ENCODE results near the gene PI4KA. TPM values are rescaled to one million over a fixed set of nuclear protein-coding genes. Genes with fewer than 3 reads are reported as not detected.
"Not testable (repeated sequence)": the region's sequence is repeated elsewhere in the genome, so short reads cannot be mapped to it uniquely, and the experiment has no call there.

The PI4KA gene
- total RNA-seq, 2 experiments from 2014 or later, result 57.9 to 59.0 TPM

GRCh38 chr22:20783844-20784723, 74.5 kb downstream of the PI4KA start:
- CTCF ChIA-PET, result interaction anchor here (1.0 to 2.3 kb wide), 8 partner anchors 9 to 365 kb away, joined by 3 to 9 read pairs (median 4); no protein-coding TSS in a partner anchor
- POLR2A ChIA-PET, result interaction anchor here (0.6 kb wide), 2 partner anchors 109 to 892 kb away, joined by 3 to 4 read pairs; no protein-coding TSS in a partner anchor

GRCh38 chr22:20783300-20783673, 75.3 kb downstream of the PI4KA start:
- CTCF ChIA-PET, result interaction anchor here (0.5 to 2.3 kb wide), 4 partner anchors 10 to 365 kb away, joined by 3 to 9 read pairs (median 4); no protein-coding TSS in a partner anchor
- POLR2A ChIA-PET, result interaction anchor here (0.6 kb wide), 1 partner anchor 892 kb away, joined by 3 read pairs; no protein-coding TSS in a partner anchor

- ChIA-PET CTCF (interaction anchor here (0.5 to 2.3 kb wide), 6 partner anchors 11 to 387 kb away, joined by 3 to 9 read pairs (median 4); no protein-coding TSS in a partner anchor), POLR2A (no interaction called here)
Observed at GRCh38 chr22:20782596-20783299, 75.9 kb downstream of the PI4KA start.

- ChIA-PET CTCF (interaction anchor here (0.6 kb wide), 2 partner anchors 216 to 386 kb away, joined by 3 to 4 read pairs; no protein-coding TSS in a partner anchor), POLR2A (no interaction called here)
Observed at GRCh38 chr22:20782083-20782482, 76.5 kb downstream of the PI4KA start.

GRCh38 chr22:20781272-20781990, 77.2 kb downstream of the PI4KA start:
- CTCF ChIA-PET, result no interaction called here
- POLR2A ChIA-PET, result no interaction called here

GRCh38 chr22:20779818-20780158, 78.8 kb downstream of the PI4KA start:
- ChIA-PET POLR2A (no interaction called here), CTCF (no interaction called here)

- ChIA-PET POLR2A (no interaction called here), CTCF (no interaction called here)
Observed at GRCh38 chr22:20779014-20779817, 79.4 kb downstream of the PI4KA start.

GRCh38 chr22:20777420-20778177, 81.0 kb downstream of the PI4KA start:
- ChIA-PET POLR2A (no interaction called here), CTCF (no interaction called here)

- ChIA-PET POLR2A (no interaction called here), CTCF (interaction anchor here (0.7 to 0.9 kb wide), 2 partner anchors 18 to 64 kb away, joined by 3 to 4 read pairs; no protein-coding TSS in a partner anchor)
Observed at GRCh38 chr22:20776624-20777405, 81.8 kb downstream of the PI4KA start.

- POLR2A ChIA-PET, result no interaction called here
- CTCF ChIA-PET, result interaction anchor here (0.9 kb wide), 1 partner anchor 16 kb away, joined by 4 read pairs; no protein-coding TSS in a partner anchor
Observed at GRCh38 chr22:20775342-20775895, 83.2 kb downstream of the PI4KA start.

DNA sequence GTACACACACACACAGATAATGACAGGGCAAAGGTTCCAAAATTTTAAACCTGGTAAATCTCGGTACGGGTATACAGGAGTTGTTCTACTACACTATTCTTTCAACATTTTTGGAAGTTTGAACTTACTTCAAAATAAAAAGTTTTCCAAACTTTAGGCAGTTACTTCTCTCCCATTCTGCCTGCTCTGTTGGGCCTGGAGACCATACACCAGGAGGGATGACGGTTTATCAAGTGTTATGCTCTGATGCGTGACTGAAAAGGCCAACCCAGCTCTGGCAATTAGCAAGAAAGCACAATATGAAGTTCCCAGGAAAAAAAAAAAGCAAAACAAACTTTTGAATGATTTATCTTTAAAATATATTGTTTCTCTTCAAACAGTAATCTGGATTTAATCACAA, 83.7 kb downstream of the PI4KA start:
- ChIA-PET POLR2A (no interaction called here), CTCF (interaction anchor here (0.9 kb wide), 1 partner anchor 9 kb away, joined by 3 read pairs; no protein-coding TSS in a partner anchor)

DNA sequence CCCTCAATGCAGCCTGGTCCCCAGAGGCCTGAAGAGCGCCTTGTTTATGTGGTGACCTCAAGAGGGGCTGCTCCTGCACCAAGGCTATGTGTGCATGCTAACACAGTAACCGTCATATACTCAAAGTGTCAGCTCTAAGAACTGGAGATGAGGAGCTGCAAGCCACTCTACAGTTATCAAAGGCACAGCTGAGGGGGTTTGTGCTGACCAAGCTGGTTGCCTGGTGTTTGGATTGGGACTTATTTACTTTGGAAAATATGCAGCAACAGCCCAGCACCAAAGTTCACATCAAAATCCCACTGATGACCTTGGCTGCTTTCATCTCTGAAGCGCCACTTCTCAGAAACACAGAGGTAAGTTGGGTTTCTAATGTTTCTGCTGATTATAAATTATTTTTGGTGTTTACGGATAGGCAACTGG, 84.8 kb downstream of the PI4KA start, which contains the start of gene SERPIND1:
SERPIND1 (plus strand) TSS at position 321 of the 420 bp plus-strand sequence. CDS start 5,200 bp downstream, outside the sequence.
- ChIA-PET CTCF (interaction anchor here (0.9 kb wide), 1 partner anchor 10 kb away, joined by 3 read pairs; no protein-coding TSS in a partner anchor), POLR2A (no interaction called here)

DNA sequence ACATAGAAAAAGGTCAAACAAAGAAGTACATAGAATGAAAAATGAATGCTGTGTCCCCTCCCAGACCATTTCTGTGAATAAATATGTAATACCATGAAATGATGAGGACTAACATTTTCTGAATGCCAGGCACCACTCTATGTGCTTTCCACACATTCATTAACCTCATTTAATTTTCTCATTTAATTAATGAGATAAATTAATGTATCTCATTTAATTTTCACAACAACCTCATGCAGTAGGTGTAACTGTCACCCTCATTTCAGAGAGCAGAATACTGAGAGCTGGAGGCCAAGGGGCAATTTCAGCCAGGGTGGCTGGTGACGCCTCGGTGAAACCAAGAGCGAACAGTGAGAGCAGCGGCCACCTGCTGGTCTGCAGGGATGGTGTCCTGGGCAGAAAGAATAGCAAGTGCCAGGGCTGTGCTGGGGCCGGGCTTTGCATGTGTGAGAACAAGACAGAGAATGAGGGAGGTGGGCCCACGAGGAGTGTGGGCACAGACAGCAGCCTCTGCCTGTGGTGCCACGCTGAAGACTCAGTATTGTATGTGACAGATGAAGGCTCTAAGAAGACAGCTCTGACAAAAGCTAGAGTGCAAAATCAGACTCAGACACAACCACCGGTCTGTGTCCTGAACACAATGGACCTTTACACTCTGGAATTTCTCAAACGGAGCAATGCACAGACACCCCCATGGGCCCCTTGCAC, 86.5 kb downstream of the PI4KA start:
- POLR2A ChIA-PET, result no interaction called here

GRCh38 chr22:20769496-20769826, 89.2 kb downstream of the PI4KA start:
- POLR2A ChIA-PET, result not testable (repeated sequence)
- CTCF ChIA-PET, result interaction anchor here (0.7 kb wide), 1 partner anchor 541 kb away, joined by 3 read pairs; no protein-coding TSS in a partner anchor

More for the DNA sequence above, 86.5 kb downstream of the PI4KA start:
- CTCF ChIA-PET, result interaction anchor here (0.8 kb wide), 1 partner anchor 889 kb away, joined by 3 read pairs; no protein-coding TSS in a partner anchor

DNA sequence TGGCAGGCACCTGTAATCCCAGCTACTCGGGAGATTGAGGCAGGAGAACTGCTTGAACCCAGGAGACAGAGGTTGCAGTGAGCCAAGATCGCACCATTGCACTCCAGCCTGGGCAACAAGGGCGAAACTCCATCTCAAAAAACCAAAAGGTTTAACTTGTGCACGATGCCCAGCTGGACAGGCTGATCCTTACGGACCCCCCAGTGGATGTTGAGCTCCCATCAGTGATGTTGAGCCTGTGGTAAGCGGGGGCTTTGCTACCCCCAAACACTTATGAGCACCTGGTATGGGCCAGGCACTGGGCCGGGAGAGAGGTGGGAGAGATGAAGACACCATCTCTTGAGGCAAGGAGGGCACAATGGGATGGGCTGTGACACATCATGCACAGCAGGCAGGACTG, 92.1 kb downstream of the PI4KA start:
- CTCF ChIA-PET, result no interaction called here
- POLR2A ChIA-PET, result no interaction called here

DNA sequence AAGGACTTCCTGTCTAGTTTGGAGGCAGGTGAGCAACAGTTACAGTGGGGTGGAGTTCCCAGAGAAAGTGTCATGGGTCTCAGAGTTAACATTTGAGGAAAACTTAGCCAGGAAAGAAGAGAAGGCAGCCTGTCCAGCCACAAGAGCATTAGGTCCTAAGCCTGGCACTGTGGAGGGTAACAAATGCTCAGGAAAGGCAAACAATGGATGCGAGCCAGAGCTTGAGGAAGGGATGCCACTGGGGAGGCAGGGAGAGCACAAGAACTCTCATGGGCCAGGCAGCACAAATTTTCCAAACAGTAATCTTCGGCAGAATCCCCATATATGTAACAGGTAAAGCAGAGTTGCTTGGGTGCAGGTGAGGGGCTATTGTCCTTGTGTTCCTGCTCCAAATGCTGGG, 92.7 kb downstream of the PI4KA start:
- ChIA-PET CTCF (no interaction called here), POLR2A (no interaction called here)

All from activated CD8-positive, alpha-beta memory T cell treated with anti-CD3 and anti-CD28 coated beads for 36 hours (primary cell).